RWPE2 (cell line): ENCODE measurements around the gene GRAMD1B.
"Not testable (repeated sequence)": the region's sequence is repeated elsewhere in the genome, so short reads cannot be mapped to it uniquely, and the experiment has no call there.

ENCODE experiments used
- ATAC-seq: fragments of 200-7000 bp; cut with Tn5 transposase; 3 replicates; pipeline ENCODE4 v1.9.1; 2021; ENCODE audit warnings: low read depth
- DNase-seq: peaks from one replicate; pipeline ENCODE4 v3.0.0-alpha.2; 2020; ENCODE audit warnings: low spot score
- H3K27ac ChIP-seq: fragments of 450-650 bp; 2 replicates; pipeline ENCODE4 v1.5.1; 2017; ENCODE audit warnings: mild to moderate bottlenecking; ENCODE audit not compliant: poor library complexity, severe bottlenecking
- H3K27me3 ChIP-seq: fragments of 250-450 bp; sonication (Bioruptor Pico); 2 replicates; pipeline ENCODE4 v1.5.1; 2021; ENCODE audit warnings: mild to moderate bottlenecking, moderate library complexity; ENCODE audit not compliant: insufficient read depth, poor library complexity, severe bottlenecking
- H3K36me3 ChIP-seq: fragments of 250-450 bp; sonication (Bioruptor Pico); 2 replicates; pipeline ENCODE4 v1.5.1; 2020; ENCODE audit warnings: low read depth, mild to moderate bottlenecking, moderate library complexity
- H3K4me1 ChIP-seq: fragments of 250-450 bp; sonication (Bioruptor Pico); 2 replicates; pipeline ENCODE4 v1.5.1; 2021; ENCODE audit warnings: mild to moderate bottlenecking, moderate library complexity; ENCODE audit not compliant: insufficient read depth, poor library complexity, severe bottlenecking
- H3K4me3 ChIP-seq: fragments of 250-450 bp; sonication (Bioruptor Pico); 2 replicates; pipeline ENCODE4 v1.5.1; 2021; ENCODE audit warnings: mild to moderate bottlenecking, moderate library complexity; ENCODE audit not compliant: severe bottlenecking
- H3K9me3 ChIP-seq: fragments of 250-450 bp; sonication (Bioruptor Pico); 2 replicates; pipeline ENCODE4 v1.5.1; 2021; ENCODE audit warnings: mild to moderate bottlenecking, moderate library complexity; ENCODE audit not compliant: severe bottlenecking
- CTCF ChIP-seq: fragments of 450-650 bp; IDR thresholded peaks from one replicate; pipeline ENCODE4 v1.5.1; 2017; ENCODE audit warnings: mild to moderate bottlenecking, moderate library complexity; ENCODE audit not compliant: poor library complexity, severe bottlenecking

GRAMD1B gene

GRCh38 chr11:123451183-123451781, 21.2 kb downstream of the GRAMD1B start:
- ATAC-seq (no peak), DNase-seq (no peak)
- H3K36me3 ChIP-seq, result no peaks in the 10 kb centered on the region
- no peak for TF ChIP-seq CTCF
- H3K9me3 ChIP-seq, result no peaks in the 10 kb centered on the region
- no peak overlapping the region for H3K27ac ChIP-seq
- peaks cover 4% of the 10 kb centered on the region for H3K27me3 ChIP-seq
- peaks cover 29% of the 10 kb centered on the region for H3K4me1 ChIP-seq
- no peak overlapping the region for H3K4me3 ChIP-seq

- no peaks in the 10 kb centered on the region for H3K36me3 ChIP-seq
- peaks cover 4% of the 10 kb centered on the region for H3K27me3 ChIP-seq
- no peak for TF ChIP-seq CTCF
- peaks cover 33% of the 10 kb centered on the region for H3K4me1 ChIP-seq
- no peak for ATAC-seq
- DNase-seq, result no peak
- no peak overlapping the region for H3K4me3 ChIP-seq
- H3K27ac ChIP-seq, result peak overlapping the region; percentile 84
- no peaks in the 10 kb centered on the region for H3K9me3 ChIP-seq
Observed at GRCh38 chr11:123452794-123453193, 22.7 kb downstream of the GRAMD1B start.

- DNase-seq, result peak; percentile 86
- Histone ChIP-seq H3K36me3 (no peaks in the 10 kb centered on the region), H3K27me3 (peaks cover 4% of the 10 kb centered on the region), H3K9me3 (no peaks in the 10 kb centered on the region), H3K27ac (peak overlapping the region; percentile 84), H3K4me1 (peaks cover 33% of the 10 kb centered on the region), H3K4me3 (no peak overlapping the region)
- TF ChIP-seq CTCF, result no peak
- peak; percentile 97 for ATAC-seq
Observed at GRCh38 chr11:123454060-123454651, 24.1 kb downstream of the GRAMD1B start.

GRCh38 chr11:123454796-123455195, 24.7 kb downstream of the GRAMD1B start:
- H3K4me1 ChIP-seq, result peaks cover 33% of the 10 kb centered on the region

GRCh38 chr11:123456448-123456847, 26.4 kb downstream of the GRAMD1B start:
- not testable (repeated sequence) for DNase-seq, H3K27me3 ChIP-seq, H3K36me3 ChIP-seq, ATAC-seq, H3K4me3 ChIP-seq, H3K9me3 ChIP-seq
- H3K4me1 ChIP-seq, result peaks cover 33% of the 10 kb centered on the region
- peak overlapping the region; percentile 84 for H3K27ac ChIP-seq

More at GRCh38 chr11:123454796-123455195, 24.7 kb downstream of the GRAMD1B start:
- ATAC-seq (no peak), DNase-seq (no peak)
- H3K9me3 ChIP-seq, result no peaks in the 10 kb centered on the region
- H3K36me3 ChIP-seq, result no peaks in the 10 kb centered on the region
- peak overlapping the region; percentile 84 for H3K27ac ChIP-seq
- no peak for TF ChIP-seq CTCF
- peaks cover 4% of the 10 kb centered on the region for H3K27me3 ChIP-seq
- H3K4me3 ChIP-seq, result no peak overlapping the region
